Measurements from ENCODE around the gene METTL8. TPM values are rescaled to one million over a fixed set of nuclear protein-coding genes. Genes with fewer than 3 reads are reported as not detected.
A peak's percentile ranks its signal among the peaks of the same experiment; 100 is the strongest.

Gene METTL8
- total RNA-seq, 1 donor from 2014 or later, result 33.7 TPM

GRCh38 chr2:171404261-171404660 is 29.5 kb downstream of the METTL8 start:
- TF ChIP-seq CTCF (IDR thresholded peaks at IDR 0.05; ENCODE audit: insufficient read depth, low read length, severe bottlenecking), result no peak
- FAIRE-seq, result peak; percentile 86
- Histone ChIP-seq H3K27me3 (ENCODE audit: control insufficient read depth, insufficient read depth, low read length) (no peaks in the 10 kb centered on the region), H3K36me3 (ENCODE audit: control insufficient read depth, insufficient read depth, low read length) (no peaks in the 10 kb centered on the region), H3K4me3 (ENCODE audit: low read depth, low read length) (no peak overlapping the region)
- peak; percentile 93 for DNase-seq (ENCODE audit: low read depth)

- H3K4me3 ChIP-seq (ENCODE audit: low read depth, low read length), result no peak overlapping the region
- FAIRE-seq, result no peak
- no peak for TF ChIP-seq CTCF (IDR thresholded peaks at IDR 0.05; ENCODE audit: insufficient read depth, low read length, severe bottlenecking)
- no peaks in the 10 kb centered on the region for H3K27me3 ChIP-seq (ENCODE audit: control insufficient read depth, insufficient read depth, low read length)
- H3K36me3 ChIP-seq (ENCODE audit: control insufficient read depth, insufficient read depth, low read length), result no peaks in the 10 kb centered on the region
- no peak for DNase-seq (ENCODE audit: low read depth)
Observed at GRCh38 chr2:171402906-171403580, 30.7 kb downstream of the METTL8 start.

GRCh38 chr2:171401947-171402346 is 31.8 kb downstream of the METTL8 start:
- TF ChIP-seq CTCF (IDR thresholded peaks at IDR 0.05; ENCODE audit: insufficient read depth, low read length, severe bottlenecking), result no peak
- peak; percentile 7 for FAIRE-seq
- no peak for DNase-seq (ENCODE audit: low read depth)

GRCh38 chr2:171400395-171400794 is 33.4 kb downstream of the METTL8 start:
- no peak for TF ChIP-seq CTCF (IDR thresholded peaks at IDR 0.05; ENCODE audit: insufficient read depth, low read length, severe bottlenecking)
- DNase-seq (ENCODE audit: low read depth) (no peak), FAIRE-seq (no peak)
- Histone ChIP-seq H3K27me3 (ENCODE audit: control insufficient read depth, insufficient read depth, low read length) (no peaks in the 10 kb centered on the region), H3K4me3 (ENCODE audit: low read depth, low read length) (no peak overlapping the region), H3K36me3 (ENCODE audit: control insufficient read depth, insufficient read depth, low read length) (no peaks in the 10 kb centered on the region)

More at GRCh38 chr2:171401947-171402346, 31.8 kb downstream of the METTL8 start:
- Histone ChIP-seq H3K27me3 (ENCODE audit: control insufficient read depth, insufficient read depth, low read length) (no peaks in the 10 kb centered on the region), H3K4me3 (ENCODE audit: low read depth, low read length) (no peak overlapping the region), H3K36me3 (ENCODE audit: control insufficient read depth, insufficient read depth, low read length) (no peaks in the 10 kb centered on the region)

- no peaks in the 10 kb centered on the region for H3K36me3 ChIP-seq (ENCODE audit: control insufficient read depth, insufficient read depth, low read length)
- H3K27me3 ChIP-seq (ENCODE audit: control insufficient read depth, insufficient read depth, low read length), result no peaks in the 10 kb centered on the region
- no peak overlapping the region for H3K4me3 ChIP-seq (ENCODE audit: low read depth, low read length)
- no peak for DNase-seq (ENCODE audit: low read depth)
- no peak for TF ChIP-seq CTCF (IDR thresholded peaks at IDR 0.05; ENCODE audit: insufficient read depth, low read length, severe bottlenecking)
- no peak for FAIRE-seq
Observed at GRCh38 chr2:171399292-171399691, 34.5 kb downstream of the METTL8 start.

Measured in bronchial epithelial cell (primary cell).